ENCODE measurements around the gene MED12L. TPM values are rescaled to one million over a fixed set of nuclear protein-coding genes. Genes with fewer than 3 reads are reported as not detected.
"Not testable (repeated sequence)": the region's sequence is repeated elsewhere in the genome, so short reads cannot be mapped to it uniquely, and the experiment has no call there.

The MED12L gene
- total RNA-seq, 4 donors from 2014 or later: 0.12 to 0.77 (median 0.21) TPM

DNA sequence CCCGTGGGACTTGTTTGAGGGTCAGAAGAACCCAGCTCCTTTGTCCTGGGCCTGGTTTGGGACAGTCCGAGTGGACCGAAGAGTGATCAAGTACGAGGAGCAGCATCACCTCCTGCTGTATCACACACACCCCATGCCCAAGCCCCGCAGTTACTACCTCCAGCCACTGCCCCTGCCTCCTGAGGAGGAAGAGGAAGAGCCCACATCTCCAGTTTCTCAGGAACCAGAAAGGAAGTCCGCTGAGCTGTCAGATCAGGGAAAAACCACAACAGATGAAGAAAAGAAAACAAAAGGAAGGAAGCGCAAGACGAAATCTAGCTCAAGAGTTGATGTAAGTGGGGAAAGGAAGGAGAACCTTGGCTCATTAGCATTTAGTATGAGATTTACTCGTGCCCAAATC is 302.4 kb downstream of the MED12L start:
- Histone ChIP-seq H3K4me1 (no peaks in the 10 kb centered on the region), H3K9me3 (no peaks in the 10 kb centered on the region), H3K36me3 (no peaks in the 10 kb centered on the region), H3K4me3 (no peak overlapping the region), H3K27ac (no peak overlapping the region), H3K27me3 (no peaks in the 10 kb centered on the region)
- 70 to 82% methylated on average over 4 to 6 of the region's 9 CpGs for WGBS, 2 donors (ENCODE audit: low coverage in 1 of 2)
- TF ChIP-seq POLR2A (IDR thresholded peaks at IDR 0.05): no peak
- no peak for TF ChIP-seq POLR2AphosphoS5 (IDR thresholded peaks at IDR 0.05)
- TF ChIP-seq EP300 (IDR thresholded peaks at IDR 0.05): no peak
- TF ChIP-seq, protein P1, sequence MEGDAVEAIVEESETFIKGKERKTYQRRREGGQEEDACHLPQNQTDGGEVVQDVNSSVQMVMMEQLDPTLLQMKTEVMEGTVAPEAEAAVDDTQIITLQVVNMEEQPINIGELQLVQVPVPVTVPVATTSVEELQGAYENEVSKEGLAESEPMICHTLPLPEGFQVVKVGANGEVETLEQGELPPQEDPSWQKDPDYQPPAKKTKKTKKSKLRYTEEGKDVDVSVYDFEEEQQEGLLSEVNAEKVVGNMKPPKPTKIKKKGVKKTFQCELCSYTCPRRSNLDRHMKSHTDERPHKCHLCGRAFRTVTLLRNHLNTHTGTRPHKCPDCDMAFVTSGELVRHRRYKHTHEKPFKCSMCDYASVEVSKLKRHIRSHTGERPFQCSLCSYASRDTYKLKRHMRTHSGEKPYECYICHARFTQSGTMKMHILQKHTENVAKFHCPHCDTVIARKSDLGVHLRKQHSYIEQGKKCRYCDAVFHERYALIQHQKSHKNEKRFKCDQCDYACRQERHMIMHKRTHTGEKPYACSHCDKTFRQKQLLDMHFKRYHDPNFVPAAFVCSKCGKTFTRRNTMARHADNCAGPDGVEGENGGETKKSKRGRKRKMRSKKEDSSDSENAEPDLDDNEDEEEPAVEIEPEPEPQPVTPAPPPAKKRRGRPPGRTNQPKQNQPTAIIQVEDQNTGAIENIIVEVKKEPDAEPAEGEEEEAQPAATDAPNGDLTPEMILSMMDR (IDR thresholded peaks at IDR 0.05): no peak
- no peak for ATAC-seq

DNA sequence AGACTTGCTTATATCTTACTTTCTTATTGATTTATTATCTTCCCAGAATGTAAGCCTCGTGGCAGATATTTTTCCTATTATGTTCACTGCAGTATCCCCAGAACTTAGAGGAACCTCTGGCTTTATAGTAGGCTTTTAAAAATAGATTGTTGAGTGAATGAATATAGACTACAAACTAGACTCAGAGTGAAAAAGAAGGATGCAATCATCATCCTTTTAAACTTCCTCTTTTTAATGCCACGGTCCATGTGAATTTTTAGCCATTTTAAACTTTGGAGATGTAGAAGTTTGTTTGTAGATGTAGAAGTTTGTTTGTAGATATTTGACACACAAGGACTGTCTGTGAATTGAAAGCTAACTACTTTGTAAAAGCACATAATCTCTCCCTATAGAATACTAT is 306.3 kb downstream of the MED12L start:
- H3K4me1 ChIP-seq: no peaks in the 10 kb centered on the region
- no peak overlapping the region for H3K27ac ChIP-seq
- no peaks in the 10 kb centered on the region for H3K9me3 ChIP-seq
- no peak overlapping the region for H3K4me3 ChIP-seq
- ATAC-seq: no peak
- no peaks in the 10 kb centered on the region for H3K27me3 ChIP-seq
- WGBS, 2 donors (ENCODE audit: low coverage in 1 of 2): 57 to 66% methylated on average over 2 of the region's 2 CpGs
- TF ChIP-seq POLR2AphosphoS5 (IDR thresholded peaks at IDR 0.05) (no peak), POLR2A (IDR thresholded peaks at IDR 0.05) (no peak), EP300 (IDR thresholded peaks at IDR 0.05) (no peak)
- TF ChIP-seq, protein P1 (IDR thresholded peaks at IDR 0.05): no peak
- H3K36me3 ChIP-seq: no peaks in the 10 kb centered on the region

DNA sequence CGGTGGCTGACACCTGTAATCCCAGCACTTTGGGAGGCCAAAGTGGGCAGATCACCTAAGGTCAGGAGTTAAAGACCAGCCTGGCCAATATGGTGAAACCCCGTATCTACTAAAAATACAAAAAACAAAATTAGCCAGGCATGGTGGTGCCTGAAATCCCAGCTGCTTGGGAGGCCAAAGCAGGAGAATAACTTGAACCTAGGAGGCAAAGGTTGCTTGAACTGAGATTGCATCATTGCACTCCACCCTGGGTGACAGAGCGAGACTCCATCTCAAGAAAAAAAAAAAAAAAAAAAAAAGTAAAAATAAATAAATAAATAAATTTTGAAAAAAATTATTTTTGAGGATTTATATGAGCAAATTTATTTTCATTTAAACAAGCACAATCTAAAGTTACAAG is 306.7 kb downstream of the MED12L start:
- not testable (repeated sequence) for H3K36me3 ChIP-seq, H3K27me3 ChIP-seq, H3K4me1 ChIP-seq, H3K9me3 ChIP-seq, ATAC-seq, H3K27ac ChIP-seq, H3K4me3 ChIP-seq
- 66 to 92% methylated on average over 2 to 3 of the region's 3 CpGs for WGBS, 2 donors (ENCODE audit: low coverage in 1 of 2)

DNA sequence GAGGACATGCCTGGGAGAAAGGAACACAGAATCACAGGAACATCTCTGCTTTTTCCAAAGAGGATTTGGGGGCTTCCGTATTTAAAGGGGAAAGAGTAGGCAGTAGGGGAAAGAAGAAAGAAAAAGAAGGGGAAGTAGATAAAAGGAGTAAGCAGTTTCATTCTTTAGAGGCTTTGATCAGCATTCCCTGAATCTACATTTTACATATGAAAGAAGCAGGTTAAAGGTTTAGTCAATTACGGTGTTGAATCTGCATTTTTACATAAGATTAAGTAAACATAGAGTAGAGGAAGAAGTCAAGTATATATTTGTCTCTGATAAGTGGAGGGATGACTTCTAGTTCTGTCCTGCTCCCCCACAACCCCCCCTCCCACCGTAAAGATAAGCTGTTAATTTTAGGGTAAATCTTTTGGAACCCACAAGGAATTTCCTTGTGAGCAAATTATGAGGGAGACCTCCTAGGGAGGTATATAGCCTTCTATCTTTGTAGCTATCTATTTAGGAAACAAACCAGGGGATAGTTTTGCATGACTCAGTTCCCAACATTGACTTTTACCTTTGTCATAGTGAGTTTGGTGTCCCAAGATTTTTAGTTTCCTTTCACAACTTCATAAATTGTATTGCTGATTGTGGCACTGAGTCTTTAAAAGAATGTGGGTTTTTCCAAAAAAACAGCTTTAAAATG is 307.8 kb downstream of the MED12L start:
- no peaks in the 10 kb centered on the region for H3K36me3 ChIP-seq
- TF ChIP-seq EP300 (IDR thresholded peaks at IDR 0.05) (no peak), POLR2AphosphoS5 (IDR thresholded peaks at IDR 0.05) (no peak), POLR2A (IDR thresholded peaks at IDR 0.05) (no peak)
- TF ChIP-seq, protein P1 (IDR thresholded peaks at IDR 0.05): no peak
- no peaks in the 10 kb centered on the region for H3K27me3 ChIP-seq
- no peak overlapping the region for H3K27ac ChIP-seq
- no peak overlapping the region for H3K4me3 ChIP-seq
- no peaks in the 10 kb centered on the region for H3K9me3 ChIP-seq
- H3K4me1 ChIP-seq: no peaks in the 10 kb centered on the region
- WGBS, 2 donors (ENCODE audit: low coverage in 1 of 2): 35 to 48% methylated on average over 3 of the region's 3 CpGs
- no peak for ATAC-seq

DNA sequence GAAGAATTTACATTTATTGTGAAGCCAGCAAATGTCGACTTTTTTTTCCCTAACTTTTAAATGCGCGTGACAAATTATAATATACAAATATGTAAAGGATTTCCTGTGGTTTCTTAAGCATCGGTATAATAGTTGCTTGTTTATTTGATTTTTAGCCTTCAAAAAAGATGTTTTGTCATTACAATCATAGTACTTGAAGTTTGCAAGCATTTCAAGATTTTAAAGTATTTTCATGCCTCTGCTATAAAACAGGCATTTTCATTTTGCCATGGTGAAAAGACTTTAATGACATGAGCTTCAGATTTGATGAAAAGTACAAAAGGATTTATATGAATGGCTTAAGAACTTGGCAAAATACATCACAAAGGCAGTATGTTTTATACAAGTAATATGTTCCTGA is 308.5 kb downstream of the MED12L start:
- H3K36me3 ChIP-seq: no peaks in the 10 kb centered on the region
- no peak overlapping the region for H3K27ac ChIP-seq
- WGBS, 2 donors (ENCODE audit: low coverage in 1 of 2): 54 to 59% methylated on average over 4 of the region's 4 CpGs
- H3K4me3 ChIP-seq: no peak overlapping the region
- H3K27me3 ChIP-seq: no peaks in the 10 kb centered on the region
- no peaks in the 10 kb centered on the region for H3K9me3 ChIP-seq
- TF ChIP-seq POLR2A (IDR thresholded peaks at IDR 0.05) (no peak), POLR2AphosphoS5 (IDR thresholded peaks at IDR 0.05) (no peak), EP300 (IDR thresholded peaks at IDR 0.05) (no peak)
- TF ChIP-seq, protein P1 (IDR thresholded peaks at IDR 0.05): no peak
- ATAC-seq: no peak
- no peaks in the 10 kb centered on the region for H3K4me1 ChIP-seq

Data from gastroesophageal sphincter (tissue), 4 donors.